ENCODE data around the gene UMAD1. TPM values are rescaled to one million over a fixed set of nuclear protein-coding genes. Genes with fewer than 3 reads are reported as not detected.

Gene UMAD1
- total and polyA plus RNA-seq, 4 donors, result 7.7 to 19.2 (median 12.2) TPM

DNA sequence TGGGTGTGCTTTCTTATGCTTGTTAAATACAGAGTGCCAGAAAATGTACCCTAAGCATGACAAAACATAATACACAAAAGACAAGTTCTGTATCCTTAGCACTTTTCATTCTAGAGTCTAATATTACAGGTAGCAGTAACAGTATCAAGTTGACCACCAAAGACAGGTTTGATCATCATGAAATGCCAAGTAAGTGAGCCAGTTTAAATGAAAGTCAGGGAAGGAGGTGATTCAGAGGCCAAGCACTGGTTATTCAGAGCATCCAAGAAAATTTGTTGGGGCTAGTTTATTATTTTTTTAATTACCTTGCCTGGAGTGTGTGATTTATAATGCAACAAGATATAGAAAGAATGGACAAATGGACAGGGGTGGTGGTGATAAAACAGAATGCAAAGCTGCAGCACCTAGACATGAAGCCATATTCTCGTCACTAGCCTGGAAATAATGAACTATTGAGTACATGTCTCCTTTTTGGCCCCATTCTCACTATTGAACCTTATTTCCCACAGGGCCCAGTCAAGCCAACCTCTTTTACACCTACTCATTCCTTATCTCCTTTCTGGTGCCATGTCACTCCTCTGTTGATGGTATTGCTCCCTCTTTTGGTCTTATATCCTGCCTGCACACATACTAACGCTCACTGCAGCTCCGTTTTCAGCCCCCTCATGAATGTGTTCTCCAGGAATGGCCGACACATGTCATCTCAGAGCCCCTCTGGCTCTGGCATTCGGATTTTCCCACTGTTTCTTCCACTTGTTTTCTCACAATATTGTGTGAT, 249.4 kb downstream of the UMAD1 start:
- Histone ChIP-seq H3K9ac (ENCODE audit: insufficient read depth in 1 of 2, low read length in 2 of 2) (no peak overlapping the region), H3K27ac (ENCODE audit: low read depth in 1 of 2, low read length in 1 of 2) (no peak overlapping the region), H3K9me3 (ENCODE audit: control insufficient read depth in 4 of 4, insufficient read depth in 3 of 4, low read length in 3 of 4) (no peaks in the 10 kb centered on the region), H3K36me3 (ENCODE audit: control insufficient read depth in 4 of 4, insufficient read depth in 4 of 4, low read length in 4 of 4) (no peaks in the 10 kb centered on the region), H3K27me3 (ENCODE audit: control insufficient read depth in 3 of 3, insufficient read depth in 3 of 3, low read length in 2 of 3) (no peaks in the 10 kb centered on the region), H3K4me1 (ENCODE audit: control insufficient read depth in 5 of 5, insufficient read depth in 5 of 5, low read length in 5 of 5) (peaks cover 0 to under 1% (median 0%) of the 10 kb centered on the region in 5 donors), H3K4me3 (no peak overlapping the region)
- 96 to 97% methylated on average over 5 of the region's 5 CpGs for WGBS, 2 donors
- TF ChIP-seq, protein P1, sequence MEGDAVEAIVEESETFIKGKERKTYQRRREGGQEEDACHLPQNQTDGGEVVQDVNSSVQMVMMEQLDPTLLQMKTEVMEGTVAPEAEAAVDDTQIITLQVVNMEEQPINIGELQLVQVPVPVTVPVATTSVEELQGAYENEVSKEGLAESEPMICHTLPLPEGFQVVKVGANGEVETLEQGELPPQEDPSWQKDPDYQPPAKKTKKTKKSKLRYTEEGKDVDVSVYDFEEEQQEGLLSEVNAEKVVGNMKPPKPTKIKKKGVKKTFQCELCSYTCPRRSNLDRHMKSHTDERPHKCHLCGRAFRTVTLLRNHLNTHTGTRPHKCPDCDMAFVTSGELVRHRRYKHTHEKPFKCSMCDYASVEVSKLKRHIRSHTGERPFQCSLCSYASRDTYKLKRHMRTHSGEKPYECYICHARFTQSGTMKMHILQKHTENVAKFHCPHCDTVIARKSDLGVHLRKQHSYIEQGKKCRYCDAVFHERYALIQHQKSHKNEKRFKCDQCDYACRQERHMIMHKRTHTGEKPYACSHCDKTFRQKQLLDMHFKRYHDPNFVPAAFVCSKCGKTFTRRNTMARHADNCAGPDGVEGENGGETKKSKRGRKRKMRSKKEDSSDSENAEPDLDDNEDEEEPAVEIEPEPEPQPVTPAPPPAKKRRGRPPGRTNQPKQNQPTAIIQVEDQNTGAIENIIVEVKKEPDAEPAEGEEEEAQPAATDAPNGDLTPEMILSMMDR (IDR thresholded peaks at IDR 0.05; ENCODE audit: control extremely low read depth, extremely low read depth), result no peak
- DNase-seq (no peak), ATAC-seq (ENCODE audit: insufficient read depth, low FRiP score) (no peak)

- no peak for ATAC-seq (ENCODE audit: insufficient read depth, low FRiP score)
- H3K27ac ChIP-seq (ENCODE audit: low read depth in 1 of 2, low read length in 1 of 2), result no peak overlapping the region
- 88 to 89% methylated on average over 7 of the region's 7 CpGs for WGBS, 2 donors
- H3K36me3 ChIP-seq (ENCODE audit: control insufficient read depth in 4 of 4, insufficient read depth in 4 of 4, low read length in 4 of 4), result no peaks in the 10 kb centered on the region
- H3K9ac ChIP-seq (ENCODE audit: insufficient read depth in 1 of 2, low read length in 2 of 2), result no peak overlapping the region
- DNase-seq, result no peak
- H3K4me1 ChIP-seq (ENCODE audit: control insufficient read depth in 5 of 5, insufficient read depth in 5 of 5, low read length in 5 of 5), result peaks cover 0 to 2% (median 0%) of the 10 kb centered on the region in 5 donors
- no peak overlapping the region for H3K4me3 ChIP-seq
- no peaks in the 10 kb centered on the region for H3K9me3 ChIP-seq (ENCODE audit: control insufficient read depth in 4 of 4, insufficient read depth in 3 of 4, low read length in 3 of 4)
- no peaks in the 10 kb centered on the region for H3K27me3 ChIP-seq (ENCODE audit: control insufficient read depth in 3 of 3, insufficient read depth in 3 of 3, low read length in 2 of 3)
- TF ChIP-seq, protein P1 (IDR thresholded peaks at IDR 0.05; ENCODE audit: control extremely low read depth, extremely low read depth), result no peak
Measured at GRCh38 chr7:7895004-7895650, 254.6 kb downstream of the UMAD1 start.

GRCh38 chr7:7895754-7896153, 255.2 kb downstream of the UMAD1 start:
- DNase-seq (no peak), ATAC-seq (ENCODE audit: insufficient read depth, low FRiP score) (no peak)
- Histone ChIP-seq H3K4me1 (ENCODE audit: control insufficient read depth in 5 of 5, insufficient read depth in 5 of 5, low read length in 5 of 5) (peaks cover 0 to 2% (median 0%) of the 10 kb centered on the region in 5 donors), H3K27me3 (ENCODE audit: control insufficient read depth in 3 of 3, insufficient read depth in 3 of 3, low read length in 2 of 3) (no peaks in the 10 kb centered on the region), H3K27ac (ENCODE audit: low read depth in 1 of 2, low read length in 1 of 2) (no peak overlapping the region), H3K9ac (ENCODE audit: insufficient read depth in 1 of 2, low read length in 2 of 2) (no peak overlapping the region), H3K36me3 (ENCODE audit: control insufficient read depth in 4 of 4, insufficient read depth in 4 of 4, low read length in 4 of 4) (no peaks in the 10 kb centered on the region), H3K4me3 (no peak overlapping the region), H3K9me3 (ENCODE audit: control insufficient read depth in 4 of 4, insufficient read depth in 3 of 4, low read length in 3 of 4) (no peaks in the 10 kb centered on the region)
- TF ChIP-seq, protein P1 (IDR thresholded peaks at IDR 0.05; ENCODE audit: control extremely low read depth, extremely low read depth), result no peak
- WGBS, 2 donors, result 76 to 89% methylated on average over 4 of the region's 4 CpGs
